ENCODE results near the gene DTNA. TPM values are rescaled to one million over a fixed set of nuclear protein-coding genes. Genes with fewer than 3 reads are reported as not detected.
A peak's percentile ranks its signal among the peaks of the same experiment; 100 is the strongest.

The DTNA gene
- total RNA-seq, 4 donors from 2014 or later: 110 to 254 (median 204) TPM

DNA sequence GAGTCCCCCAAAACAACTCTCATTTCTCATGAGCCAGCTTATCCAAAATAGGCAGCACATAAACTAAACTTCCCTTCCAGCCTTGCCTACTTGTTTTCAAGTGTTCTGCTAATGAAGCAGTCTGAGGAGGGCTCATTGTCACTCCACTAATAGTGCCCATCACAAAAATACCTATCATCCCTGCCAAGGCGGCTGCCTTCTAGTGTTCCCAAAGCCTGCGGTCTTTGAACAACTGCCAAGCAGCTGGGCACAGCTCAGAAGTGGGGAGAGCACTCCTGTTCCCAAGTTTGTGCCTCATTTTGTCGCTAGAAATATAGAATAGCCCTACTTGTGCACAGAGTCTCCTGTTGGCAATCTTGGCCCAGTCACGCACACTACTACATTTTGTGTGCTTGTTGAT, 50.3 kb downstream of the DTNA start:
- no peak for TF ChIP-seq POLR2A (IDR thresholded peaks at IDR 0.05)
- TF ChIP-seq, protein P1, sequence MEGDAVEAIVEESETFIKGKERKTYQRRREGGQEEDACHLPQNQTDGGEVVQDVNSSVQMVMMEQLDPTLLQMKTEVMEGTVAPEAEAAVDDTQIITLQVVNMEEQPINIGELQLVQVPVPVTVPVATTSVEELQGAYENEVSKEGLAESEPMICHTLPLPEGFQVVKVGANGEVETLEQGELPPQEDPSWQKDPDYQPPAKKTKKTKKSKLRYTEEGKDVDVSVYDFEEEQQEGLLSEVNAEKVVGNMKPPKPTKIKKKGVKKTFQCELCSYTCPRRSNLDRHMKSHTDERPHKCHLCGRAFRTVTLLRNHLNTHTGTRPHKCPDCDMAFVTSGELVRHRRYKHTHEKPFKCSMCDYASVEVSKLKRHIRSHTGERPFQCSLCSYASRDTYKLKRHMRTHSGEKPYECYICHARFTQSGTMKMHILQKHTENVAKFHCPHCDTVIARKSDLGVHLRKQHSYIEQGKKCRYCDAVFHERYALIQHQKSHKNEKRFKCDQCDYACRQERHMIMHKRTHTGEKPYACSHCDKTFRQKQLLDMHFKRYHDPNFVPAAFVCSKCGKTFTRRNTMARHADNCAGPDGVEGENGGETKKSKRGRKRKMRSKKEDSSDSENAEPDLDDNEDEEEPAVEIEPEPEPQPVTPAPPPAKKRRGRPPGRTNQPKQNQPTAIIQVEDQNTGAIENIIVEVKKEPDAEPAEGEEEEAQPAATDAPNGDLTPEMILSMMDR (IDR thresholded peaks at IDR 0.05): no peak
- TF ChIP-seq POLR2AphosphoS5 (IDR thresholded peaks at IDR 0.05): no peak
- no peak for TF ChIP-seq EP300 (IDR thresholded peaks at IDR 0.05)
- Histone ChIP-seq H3K4me1 (peaks cover 0 to 4% (median 0%) of the 10 kb centered on the region in 3 donors), H3K27ac (no peak overlapping the region), H3K36me3 (peaks cover 0 to 11% of the 10 kb centered on the region in 2 donors), H3K27me3 (no peaks in the 10 kb centered on the region), H3K4me3 (no peak overlapping the region), H3K9me3 (no peaks in the 10 kb centered on the region)
- ATAC-seq: no peak
- 52 to 73% methylated on average over 3 to 4 of the region's 4 CpGs for WGBS, 2 donors (ENCODE audit: low coverage in 1 of 2)

DNA sequence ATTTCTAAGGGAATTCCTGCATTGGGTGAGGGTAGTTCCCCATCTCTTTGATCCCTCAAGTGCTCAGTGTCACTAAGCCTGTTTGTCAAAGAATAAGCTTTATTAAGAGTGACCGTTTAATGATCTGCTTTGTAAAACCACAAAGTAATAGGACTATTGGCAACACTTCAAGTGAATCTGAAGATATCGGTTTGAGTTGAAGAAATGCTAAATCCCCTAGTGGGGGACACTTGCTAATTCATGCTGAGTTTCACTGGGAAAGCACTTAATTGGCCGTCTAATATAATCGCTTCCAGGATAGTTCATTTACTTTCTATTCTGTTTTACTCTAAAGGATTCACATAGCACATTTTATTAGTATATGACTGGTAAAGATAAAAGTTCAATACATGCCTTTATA, 54.4 kb downstream of the DTNA start:
- TF ChIP-seq POLR2AphosphoS5 (IDR thresholded peaks at IDR 0.05): no peak
- no peak for TF ChIP-seq EP300 (IDR thresholded peaks at IDR 0.05)
- TF ChIP-seq, protein P1 (IDR thresholded peaks at IDR 0.05): peak in 1 of 4 experiments; percentile 18
- 73 to 79% methylated on average over 4 of the region's 4 CpGs for WGBS, 2 donors (ENCODE audit: low coverage in 1 of 2)
- ATAC-seq: no peak
- peaks cover 0 to 18% of the 10 kb centered on the region in 2 donors for H3K36me3 ChIP-seq
- H3K9me3 ChIP-seq: no peaks in the 10 kb centered on the region
- no peak overlapping the region for H3K4me3 ChIP-seq
- H3K4me1 ChIP-seq: no peaks in the 10 kb centered on the region
- H3K27me3 ChIP-seq: no peaks in the 10 kb centered on the region
- no peak overlapping the region for H3K27ac ChIP-seq

DNA sequence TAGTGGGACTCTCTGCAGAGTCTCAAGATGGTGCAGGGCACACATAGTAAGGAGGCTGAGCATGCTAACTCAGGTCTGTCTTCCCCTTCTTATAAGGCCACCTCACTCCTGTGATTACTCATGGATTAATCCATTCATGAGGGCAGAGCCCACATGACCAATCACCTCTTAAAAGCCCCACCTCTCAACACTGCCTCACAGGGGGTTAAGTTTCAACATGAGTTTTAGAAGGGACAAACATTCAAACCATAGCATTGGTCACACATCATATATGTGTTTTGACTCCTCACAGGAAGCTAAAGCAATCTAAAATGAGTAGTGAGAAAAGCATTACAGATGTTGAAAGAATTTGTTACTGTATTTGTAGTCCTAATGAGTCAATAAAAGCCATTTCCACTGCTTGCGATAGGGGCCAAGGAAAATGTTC, 57.5 kb downstream of the DTNA start:
- H3K36me3 ChIP-seq: peaks cover 0 to 13% of the 10 kb centered on the region in 2 donors
- 77 to 100% methylated on average over 1 of the region's 1 CpG for WGBS, 2 donors (ENCODE audit: low coverage in 1 of 2)
- H3K27me3 ChIP-seq: no peaks in the 10 kb centered on the region
- H3K4me3 ChIP-seq: no peak overlapping the region
- peaks cover 4 to 13% (median 8%) of the 10 kb centered on the region in 3 donors for H3K4me1 ChIP-seq
- no peak for TF ChIP-seq EP300 (IDR thresholded peaks at IDR 0.05)
- no peak for TF ChIP-seq POLR2A (IDR thresholded peaks at IDR 0.05)
- TF ChIP-seq, protein P1 (IDR thresholded peaks at IDR 0.05): no peak
- TF ChIP-seq POLR2AphosphoS5 (IDR thresholded peaks at IDR 0.05): no peak
- no peaks in the 10 kb centered on the region for H3K9me3 ChIP-seq
- H3K27ac ChIP-seq: no peak overlapping the region
- ATAC-seq: no peak

DNA sequence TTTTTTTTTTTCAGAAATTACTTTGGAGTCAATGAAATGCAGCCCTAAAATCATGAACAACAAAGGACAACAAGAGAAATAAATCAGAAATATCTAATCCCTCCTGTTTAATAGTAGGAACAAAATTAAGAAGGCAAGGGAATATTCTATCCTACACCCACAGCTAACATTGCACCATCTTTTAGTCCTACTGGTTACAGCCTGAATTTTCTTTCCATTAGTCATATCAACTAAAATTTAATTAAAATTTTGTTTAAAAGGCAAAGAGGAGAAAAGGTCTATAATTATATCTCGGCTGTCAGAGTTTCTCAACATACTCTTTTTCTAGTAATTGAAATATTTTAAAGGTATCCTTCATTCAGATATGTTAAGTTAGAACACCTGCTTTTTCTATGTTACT, 61.9 kb downstream of the DTNA start:
- Histone ChIP-seq H3K4me3 (no peak overlapping the region), H3K27ac (peak overlapping the region in 2 of 4 donors; percentile 72 to 73)
- ATAC-seq: no peak

DNA sequence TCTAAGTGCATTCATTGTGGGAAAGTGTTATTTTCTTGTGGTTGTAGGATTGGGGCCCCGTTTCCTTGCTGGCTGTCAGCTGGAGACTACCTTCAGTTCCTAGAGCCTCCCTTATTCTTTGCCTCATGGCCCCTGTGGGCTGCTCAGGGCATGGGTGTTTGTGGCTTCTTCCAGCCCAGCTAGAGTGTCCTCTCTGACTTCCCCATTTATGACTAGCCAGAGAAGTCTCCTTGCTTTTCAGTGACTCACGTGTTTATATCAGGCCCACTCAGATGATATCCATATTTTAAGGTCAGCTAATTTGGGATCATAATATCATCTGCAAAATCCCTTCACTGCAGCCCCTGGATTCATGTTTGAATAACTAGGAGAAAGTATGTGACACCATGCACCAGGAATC, 62.8 kb downstream of the DTNA start:
- H3K9me3 ChIP-seq: no peaks in the 10 kb centered on the region
- 25 to 29% methylated on average over 1 to 2 of the region's 2 CpGs for WGBS, 2 donors (ENCODE audit: low coverage in 1 of 2)
- ATAC-seq: no peak
- no peaks in the 10 kb centered on the region for H3K27me3 ChIP-seq
- no peak overlapping the region for H3K4me3 ChIP-seq
- H3K4me1 ChIP-seq: peaks cover 11 to 33% (median 15%) of the 10 kb centered on the region in 3 donors
- H3K27ac ChIP-seq: peak overlapping the region; percentile 11 to 73 (median 66)
- peaks cover 0 to 16% of the 10 kb centered on the region in 2 donors for H3K36me3 ChIP-seq
- TF ChIP-seq EP300 (IDR thresholded peaks at IDR 0.05) (no peak), POLR2AphosphoS5 (IDR thresholded peaks at IDR 0.05) (peak; percentile 54)

More for the DNA sequence above, 61.9 kb downstream of the DTNA start:
- Histone ChIP-seq H3K27me3 (no peaks in the 10 kb centered on the region), H3K4me1 (peaks cover 11 to 33% (median 15%) of the 10 kb centered on the region in 3 donors), H3K9me3 (no peaks in the 10 kb centered on the region), H3K36me3 (peaks cover 0 to 23% of the 10 kb centered on the region in 2 donors)
- 58 to 77% methylated on average over 1 of the region's 1 CpG for WGBS, 2 donors (ENCODE audit: low coverage in 1 of 2)
- no peak for TF ChIP-seq POLR2AphosphoS5 (IDR thresholded peaks at IDR 0.05)
- TF ChIP-seq, protein P1 (IDR thresholded peaks at IDR 0.05): no peak
- no peak for TF ChIP-seq POLR2A (IDR thresholded peaks at IDR 0.05)

Data from gastroesophageal sphincter (tissue), 4 donors.